DOHH2 (cell line): ENCODE results near the gene MTRFR.

Experiments
- CTCF ChIP-seq: fragments of 200-600 bp; sonication (generic); IDR thresholded peaks from one replicate; pipeline ENCODE4 v1.5.1; 2014; ENCODE audit warnings: antibody characterized with exemption, mild to moderate bottlenecking, low read depth, low read length; ENCODE audit not compliant: poor library complexity, severe bottlenecking
- EZH2phosphoT487 ChIP-seq: fragments of 200-600 bp; sonication (generic); IDR thresholded peaks from 2 replicates; pipeline ENCODE4 v1.6.1; 2017; ENCODE audit warnings: borderline replicate concordance, mild to moderate bottlenecking, antibody characterized with exemption, low read length, moderate library complexity, mixed read lengths

GRCh38 chr12:123229051-123229450, 4.2 kb upstream of the MTRFR start:
- no peak for TF ChIP-seq CTCF
- TF ChIP-seq EZH2phosphoT487 = no peak
